Measurements from ENCODE around the gene MTIF3.

The MTIF3 gene

DNA sequence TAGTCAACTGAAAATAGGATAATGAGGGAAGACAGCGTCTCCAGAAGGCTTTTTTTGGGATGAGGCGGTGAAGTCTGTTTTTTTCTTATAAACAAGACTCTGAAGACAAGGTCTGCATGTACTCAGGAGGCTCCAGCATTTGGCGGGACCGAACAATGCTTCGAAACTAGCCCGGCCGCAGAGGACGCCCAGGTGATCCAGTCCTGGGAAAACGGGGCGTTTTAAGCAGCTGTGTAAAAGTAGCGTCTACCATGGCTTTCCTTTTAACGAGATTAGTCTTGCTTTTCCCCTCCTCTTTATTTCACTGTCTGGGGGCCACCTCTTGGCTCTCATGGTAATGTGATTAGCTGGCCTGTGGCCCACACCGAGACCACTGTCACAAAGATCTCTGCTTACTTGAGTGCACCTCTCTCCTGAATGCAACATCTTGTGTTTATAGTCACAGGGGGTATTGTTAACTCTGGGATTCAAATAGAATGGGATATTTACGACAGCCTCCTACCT is 55.3 kb downstream of the MTIF3 start:
- Mint-ChIP-seq H3K36me3 (ENCODE audit: low read depth) (no peaks in the 10 kb centered on the region), H3K4me3 (no peak overlapping the region), H3K27ac (no peak overlapping the region), H3K27me3 (no peaks in the 10 kb centered on the region), H3K9me3 (no peaks in the 10 kb centered on the region), H3K4me1 (ENCODE audit: low read depth) (peaks cover 5% of the 10 kb centered on the region)
- intact Hi-C loops (cut with micrococcal nuclease) = no loop called here

DNA sequence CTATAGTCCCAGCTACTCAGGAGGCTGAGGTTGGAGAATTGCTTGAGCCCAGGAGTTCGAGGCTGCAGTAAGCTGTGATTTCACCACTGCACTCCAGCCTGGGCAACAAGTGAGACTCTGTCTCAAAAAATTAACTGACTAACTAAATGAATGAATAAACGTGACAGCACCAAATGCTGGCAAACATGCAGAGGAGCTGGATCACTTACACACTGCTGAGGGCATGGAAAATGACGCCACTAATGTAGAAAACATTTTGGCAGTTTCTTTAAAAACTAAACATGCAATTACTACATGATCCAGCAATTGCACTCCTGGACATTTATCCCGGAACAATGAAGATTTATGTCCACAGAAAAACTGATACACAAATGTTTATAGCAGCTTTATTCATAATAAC is 57.3 kb downstream of the MTIF3 start:
- H3K27me3 Mint-ChIP-seq = no peaks in the 10 kb centered on the region
- H3K4me3 Mint-ChIP-seq = no peak overlapping the region
- H3K4me1 Mint-ChIP-seq (ENCODE audit: low read depth) = peaks cover 5% of the 10 kb centered on the region
- H3K9me3 Mint-ChIP-seq = no peaks in the 10 kb centered on the region
- intact Hi-C loops (cut with micrococcal nuclease) = no loop called here
- H3K27ac Mint-ChIP-seq = no peak overlapping the region
- no peaks in the 10 kb centered on the region for H3K36me3 Mint-ChIP-seq (ENCODE audit: low read depth)

DNA sequence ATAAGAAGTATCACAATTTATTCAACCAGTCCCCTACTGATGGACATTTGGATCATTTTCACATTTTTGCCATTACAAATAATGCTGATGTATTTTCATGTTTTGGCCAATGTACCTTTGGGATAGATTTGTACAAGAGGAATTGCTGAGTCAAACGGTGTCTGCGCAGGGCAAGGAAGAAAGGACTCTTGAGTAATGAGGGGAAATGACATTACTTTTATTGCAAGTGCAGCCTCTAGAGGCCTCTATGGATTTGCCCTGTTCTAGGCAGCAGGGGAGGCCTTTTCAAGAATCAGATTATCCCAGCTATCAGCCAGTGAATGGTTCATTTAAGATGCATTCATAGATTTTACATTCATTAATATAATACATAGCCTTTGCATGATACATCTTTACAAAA is 58.9 kb downstream of the MTIF3 start:
- Mint-ChIP-seq H3K4me1 (ENCODE audit: low read depth) (peaks cover 5% of the 10 kb centered on the region), H3K9me3 (no peaks in the 10 kb centered on the region), H3K4me3 (no peak overlapping the region), H3K36me3 (ENCODE audit: low read depth) (no peaks in the 10 kb centered on the region), H3K27ac (no peak overlapping the region), H3K27me3 (no peaks in the 10 kb centered on the region)
- intact Hi-C loops (cut with micrococcal nuclease) = no loop called here

DNA sequence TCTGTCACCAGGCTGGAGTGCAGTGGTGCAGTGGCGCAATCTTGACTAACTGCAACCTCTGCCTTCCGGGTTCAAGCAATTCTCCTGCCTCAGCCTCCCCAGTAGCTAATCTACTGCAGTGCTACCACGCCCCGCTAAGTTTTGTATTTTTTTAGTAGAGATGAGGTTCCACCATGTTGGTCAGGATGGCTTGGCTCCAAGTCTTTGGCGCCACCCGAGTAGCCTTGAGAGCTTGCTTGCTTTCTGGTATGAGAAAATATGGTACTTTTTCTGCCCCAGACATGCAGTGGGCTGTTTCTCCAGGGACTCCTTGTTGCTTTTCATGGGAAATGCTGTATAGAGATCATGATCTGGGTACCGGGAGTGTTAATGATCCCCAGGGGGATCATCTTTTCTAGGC is 60.5 kb downstream of the MTIF3 start:
- Mint-ChIP-seq H3K36me3 (ENCODE audit: low read depth) (no peaks in the 10 kb centered on the region), H3K27ac (no peak overlapping the region), H3K4me3 (no peak overlapping the region), H3K9me3 (no peaks in the 10 kb centered on the region), H3K27me3 (no peaks in the 10 kb centered on the region), H3K4me1 (ENCODE audit: low read depth) (peaks cover 5% of the 10 kb centered on the region)
- intact Hi-C loops (cut with micrococcal nuclease) = no loop called here

DNA sequence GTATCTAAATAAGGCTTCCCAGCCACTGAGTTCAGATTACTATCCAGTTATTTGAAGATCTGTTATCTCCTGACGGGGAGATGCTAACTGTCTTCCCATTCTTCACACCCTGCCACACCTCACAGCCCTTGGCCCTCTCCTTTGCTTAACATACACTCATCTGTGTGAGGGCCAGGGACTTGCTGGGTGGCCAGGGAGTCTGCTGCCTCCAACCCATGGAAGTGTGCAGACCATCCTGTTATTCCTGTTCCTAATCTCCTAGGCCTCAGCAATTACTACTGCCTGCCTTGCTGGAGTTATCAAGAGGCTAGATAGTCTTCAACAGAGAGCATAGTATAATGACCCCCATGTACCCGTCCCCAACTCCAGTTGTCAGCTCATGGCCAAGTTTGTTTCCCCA is 62.1 kb downstream of the MTIF3 start:
- intact Hi-C loops (cut with micrococcal nuclease) = no loop called here
- Mint-ChIP-seq H3K36me3 (ENCODE audit: low read depth) (no peaks in the 10 kb centered on the region), H3K4me1 (ENCODE audit: low read depth) (peaks cover 5% of the 10 kb centered on the region), H3K27ac (no peak overlapping the region), H3K4me3 (no peak overlapping the region), H3K27me3 (peaks cover 2% of the 10 kb centered on the region), H3K9me3 (no peaks in the 10 kb centered on the region)

Measured in dendritic cell treated with granulocyte-macrophage colony-stimulating factor and Interleukin-4, amounts not matched to agents 40 ng/mL and 50 ng/mL, for 4 days (primary cell).